ENCODE measurements around the gene NUF2. TPM values are rescaled to one million over a fixed set of nuclear protein-coding genes. Genes with fewer than 3 reads are reported as not detected.
A peak's percentile ranks its signal among the peaks of the same experiment; 100 is the strongest.

The NUF2 gene
- total and polyA plus RNA-seq, 2 of the 4 experiments (the other 2 are of a cell fraction), result 13.0 to 18.5 TPM

DNA sequence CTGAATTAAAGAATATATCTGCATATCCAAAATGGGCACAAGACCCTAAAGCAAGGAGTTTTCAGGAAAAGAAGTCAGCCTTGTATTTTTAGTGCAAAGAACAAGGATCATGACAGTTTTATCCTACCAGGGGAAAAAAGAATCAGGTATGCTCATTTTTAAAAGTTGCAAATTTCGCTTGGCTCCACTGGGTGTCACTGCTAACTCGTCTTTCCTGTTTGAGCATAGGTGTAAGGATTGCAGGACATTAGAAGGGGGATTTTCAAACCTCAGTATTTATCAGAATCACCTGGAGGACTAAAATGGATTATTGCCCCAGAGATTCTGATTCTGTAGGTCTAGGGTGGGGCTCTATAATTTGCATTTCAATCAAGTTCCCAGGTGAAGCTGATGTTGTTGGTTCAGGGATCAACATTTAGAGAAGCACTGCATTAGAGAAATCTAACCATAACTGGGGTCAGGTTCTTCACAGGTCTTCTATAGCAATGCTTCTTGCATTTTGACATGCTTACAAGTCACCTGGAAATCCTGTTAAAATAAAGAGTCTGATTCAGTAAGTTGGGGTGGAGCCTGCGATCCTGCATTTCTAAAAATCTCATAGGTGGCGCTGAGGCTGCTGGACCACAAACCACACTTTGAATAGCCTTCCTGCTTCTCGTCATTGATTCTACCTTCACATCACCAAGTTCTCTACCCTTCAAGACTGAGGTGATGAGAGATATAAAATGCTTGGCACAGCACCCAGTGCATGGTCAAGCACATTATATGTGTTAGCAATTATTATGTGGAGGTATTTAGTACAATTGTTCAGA lies 39.6 kb downstream of the NUF2 start:
- Histone ChIP-seq H3K79me1 (ENCODE audit: low read depth in 1 of 2, low read length in 2 of 2) (no peaks in the 10 kb centered on the region), H4K20me1 (ENCODE audit: insufficient read depth, low read length) (no peaks in the 10 kb centered on the region), H2BK120ac (ENCODE audit: low read depth, low read length) (no peak overlapping the region), H3K4me2 (ENCODE audit: low read depth, low read length) (no peak overlapping the region), H3K14ac (replicated peaks; ENCODE audit: low read depth, low read length) (no peak overlapping the region), H2AFZ (replicated peaks; ENCODE audit: low read length, poor library complexity) (no peak overlapping the region), H2BK5ac (ENCODE audit: low read depth, low read length, poor library complexity, severe bottlenecking) (no peak overlapping the region), H3K4ac (ENCODE audit: low read depth, low read length) (no peak overlapping the region), H2BK20ac (ENCODE audit: low read depth, low read length) (no peak overlapping the region), H3K9me1 (ENCODE audit: insufficient read depth, low read length) (no peaks in the 10 kb centered on the region), H3K4me3 (ENCODE audit: insufficient read depth, low read depth, low read length) (no peak overlapping the region), H3K36me3 (ENCODE audit: control insufficient read depth, insufficient read depth, low read length) (no peaks in the 10 kb centered on the region), H2AK9ac (replicated peaks; ENCODE audit: low read depth, low read length, poor library complexity) (no peak overlapping the region), H3K18ac (ENCODE audit: low read depth, low read length) (no peak overlapping the region), H4K5ac (ENCODE audit: low read depth, low read length) (no peak overlapping the region), H3K27me3 (ENCODE audit: control insufficient read depth, insufficient read depth, low read length) (peaks cover 5% of the 10 kb centered on the region), H3K9ac (ENCODE audit: low read depth, low read length) (no peak overlapping the region), H4K91ac (ENCODE audit: insufficient read depth, low read depth, low read length) (no peak overlapping the region), H3K4me1 (ENCODE audit: control insufficient read depth, insufficient read depth, low read length) (no peaks in the 10 kb centered on the region), H2BK15ac (ENCODE audit: low read depth, low read length) (no peak overlapping the region), H3K9me3 (ENCODE audit: control insufficient read depth, insufficient read depth, low read length) (no peaks in the 10 kb centered on the region), H2AK5ac (ENCODE audit: low read depth, low read length) (no peak overlapping the region), H3K23ac (ENCODE audit: low read depth, low read length) (no peak overlapping the region), H3K27ac (ENCODE audit: insufficient read depth, low read length) (no peak overlapping the region), H4K8ac (ENCODE audit: low read depth in 2 of 2, low read length in 2 of 2) (no peak overlapping the region), H3K56ac (ENCODE audit: extremely low read depth, insufficient read depth, low read length) (no peak overlapping the region)
- no CpG with 5 or more reads among the region's 5 CpGs for WGBS, 2 experiments (ENCODE audit: extremely low coverage in 2 of 2, insufficient read length in 1 of 2)
- CTCF ChIA-PET, result interaction anchor here (1.0 kb wide), 1 partner anchor 142 kb away, joined by 3 read pairs; no protein-coding TSS in a partner anchor
- DNase-seq, result no peak
- no TSS peak for BruUV-seq (replicated peaks)
- POLR2A ChIA-PET (ENCODE audit: unreplicated experiment), result no interaction called here
- peak; percentile 53; the same call in 1 of the 2 replicates for ATAC-seq (ENCODE audit: low read depth)
- TF ChIP-seq SMC3 (IDR thresholded peaks at IDR 0.05; ENCODE audit: low read depth, low read length) (no peak), RAD21 (IDR thresholded peaks at IDR 0.05; ENCODE audit: low read length) (peak; percentile 54), NFE2L2 (IDR thresholded peaks at IDR 0.05; ENCODE audit: low read depth, low read length) (no peak), MXI1 (IDR thresholded peaks at IDR 0.05; ENCODE audit: borderline replicate concordance, low read depth, low read length) (no peak), CTCF (conservative IDR thresholded peaks at IDR 0.05; ENCODE audit: low read depth, low read length) (peak; percentile 47), MAFK (IDR thresholded peaks at IDR 0.05; ENCODE audit: low read depth, low read length) (no peak), POLR2A (IDR thresholded peaks at IDR 0.05; ENCODE audit: low read depth, low read length) (no peak)
- TF ChIP-seq, protein P1, sequence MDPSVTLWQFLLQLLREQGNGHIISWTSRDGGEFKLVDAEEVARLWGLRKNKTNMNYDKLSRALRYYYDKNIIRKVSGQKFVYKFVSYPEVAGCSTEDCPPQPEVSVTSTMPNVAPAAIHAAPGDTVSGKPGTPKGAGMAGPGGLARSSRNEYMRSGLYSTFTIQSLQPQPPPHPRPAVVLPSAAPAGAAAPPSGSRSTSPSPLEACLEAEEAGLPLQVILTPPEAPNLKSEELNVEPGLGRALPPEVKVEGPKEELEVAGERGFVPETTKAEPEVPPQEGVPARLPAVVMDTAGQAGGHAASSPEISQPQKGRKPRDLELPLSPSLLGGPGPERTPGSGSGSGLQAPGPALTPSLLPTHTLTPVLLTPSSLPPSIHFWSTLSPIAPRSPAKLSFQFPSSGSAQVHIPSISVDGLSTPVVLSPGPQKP (IDR thresholded peaks at IDR 0.05; ENCODE audit: borderline replicate concordance, low read depth, low read length), result no peak
- intact Hi-C loops (cut with micrococcal nuclease) (loop anchor here (1.0 to 2.0 kb wide), 2 partner anchors 167 to 1712 kb away; no protein-coding TSS in a partner anchor), dilution Hi-C loops (cut with HindIII; ENCODE audit: low sequenced_read_pairs, unreplicated experiment) (no loop called here), in situ Hi-C loops (cut with MboI; ENCODE audit: low sequenced_read_pairs) (no loop called here)
